HCEC 1CT (cell line): ENCODE results near the gene PRR5.
A peak's percentile ranks its signal among the peaks of the same experiment; 100 is the strongest.

ENCODE experiments used
- DNase-seq: peaks from one replicate; pipeline ENCODE4 v3.0.0-alpha.2; 2017

The PRR5 gene

DNA sequence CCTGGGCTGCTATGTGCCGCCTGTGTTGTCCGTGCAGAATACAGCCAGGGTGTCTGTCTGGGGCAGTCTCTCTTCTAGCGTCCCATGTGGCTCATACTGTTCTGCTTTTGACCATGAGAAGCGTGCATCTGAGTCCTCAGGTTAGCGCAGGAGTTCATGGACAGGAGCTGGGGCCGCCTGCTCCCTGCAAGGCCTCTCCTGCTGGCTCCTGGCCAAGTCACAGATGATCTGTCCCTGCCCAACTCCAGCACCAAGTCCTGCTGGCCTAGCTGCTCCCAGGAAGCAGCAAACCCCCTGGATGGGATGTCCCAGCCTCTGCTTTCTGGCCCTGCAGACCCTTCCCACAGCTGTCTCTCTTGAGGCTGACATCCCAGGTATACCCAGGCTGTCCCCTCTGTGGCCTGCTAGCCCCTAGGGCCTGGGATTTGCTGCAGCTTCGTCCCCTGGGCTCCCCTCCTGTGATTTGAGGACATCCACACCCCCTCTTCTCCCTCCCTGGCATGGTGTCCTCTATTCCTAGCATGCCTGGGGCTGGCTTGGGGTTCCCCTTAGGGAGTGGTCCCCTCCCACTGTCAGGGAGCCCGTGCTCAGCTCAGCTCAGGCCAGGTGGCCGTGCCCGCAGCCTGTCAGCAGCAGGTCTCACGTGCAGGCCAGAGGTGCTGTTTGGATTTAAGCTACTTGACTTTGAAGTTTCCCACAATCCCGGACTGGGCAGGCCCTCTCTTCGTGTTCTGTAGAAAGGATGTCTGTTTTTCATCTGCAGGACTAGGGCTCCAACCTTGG, 17.8 kb downstream of the PRR5 start:
- no peak for DNase-seq

DNA sequence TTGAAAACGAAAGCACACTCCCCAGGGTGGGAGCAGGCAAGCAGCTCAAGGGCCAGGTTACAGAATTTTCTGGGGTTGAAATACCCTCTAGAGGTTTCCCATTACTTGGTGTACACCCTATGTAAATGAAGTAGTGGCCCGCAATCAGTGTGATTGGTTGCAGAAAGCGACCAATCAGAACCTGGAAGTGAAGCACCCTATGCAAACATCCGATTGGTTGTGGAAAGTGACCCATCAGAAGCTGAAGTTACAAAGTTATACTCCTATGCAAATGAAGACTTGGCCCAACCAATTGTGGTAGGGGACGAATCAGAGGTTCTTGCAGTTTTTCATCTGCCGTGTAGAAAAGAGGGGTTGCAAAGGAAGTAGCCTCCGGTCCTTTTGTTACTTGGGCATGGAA, 19.2 kb downstream of the PRR5 start:
- DNase-seq, result no peak

DNA sequence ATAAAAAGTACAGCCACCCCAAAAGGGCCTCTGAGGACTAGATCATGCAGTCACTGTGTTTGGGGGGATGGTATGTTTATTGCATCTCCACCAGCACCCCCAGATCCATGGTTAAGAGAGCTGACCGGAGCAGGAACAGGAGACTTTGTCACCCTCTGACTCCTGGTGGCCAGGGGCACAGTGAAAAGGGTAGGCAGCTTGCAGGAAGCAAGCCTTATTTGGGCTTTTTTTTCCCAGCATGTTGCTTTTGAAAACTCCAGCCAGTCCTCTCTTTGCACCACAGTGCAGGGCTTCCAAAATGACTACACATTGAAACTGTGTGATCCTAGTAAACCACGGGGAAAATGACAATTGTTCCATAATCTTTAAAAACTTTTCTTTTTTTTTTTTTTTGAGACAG, 20.6 kb downstream of the PRR5 start:
- DNase-seq, result no peak

DNA sequence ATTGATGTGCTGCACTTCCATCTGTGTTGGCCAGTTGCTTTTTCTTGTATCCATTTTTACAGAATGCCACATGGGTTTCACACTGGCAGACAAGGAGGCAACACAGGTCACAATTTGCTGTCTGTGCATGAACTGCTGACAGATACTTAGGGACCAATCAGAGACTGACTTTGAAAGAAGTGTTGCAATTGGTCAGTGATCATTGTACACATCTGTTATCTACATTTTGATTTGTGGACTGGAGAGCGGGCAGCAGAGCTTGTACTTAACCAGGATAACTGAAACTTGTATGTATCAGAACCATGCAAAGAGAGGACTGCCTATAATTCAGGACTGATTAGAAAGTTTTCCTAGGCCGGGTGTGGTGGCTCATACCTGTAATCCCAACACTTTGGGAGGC, 21.8 kb downstream of the PRR5 start:
- no peak for DNase-seq

GRCh38 chr22:44724416-44724815, 22.4 kb downstream of the PRR5 start:
- no peak for DNase-seq

- DNase-seq, result no peak
Measured at GRCh38 chr22:44724859-44725258, 22.9 kb downstream of the PRR5 start.

DNA sequence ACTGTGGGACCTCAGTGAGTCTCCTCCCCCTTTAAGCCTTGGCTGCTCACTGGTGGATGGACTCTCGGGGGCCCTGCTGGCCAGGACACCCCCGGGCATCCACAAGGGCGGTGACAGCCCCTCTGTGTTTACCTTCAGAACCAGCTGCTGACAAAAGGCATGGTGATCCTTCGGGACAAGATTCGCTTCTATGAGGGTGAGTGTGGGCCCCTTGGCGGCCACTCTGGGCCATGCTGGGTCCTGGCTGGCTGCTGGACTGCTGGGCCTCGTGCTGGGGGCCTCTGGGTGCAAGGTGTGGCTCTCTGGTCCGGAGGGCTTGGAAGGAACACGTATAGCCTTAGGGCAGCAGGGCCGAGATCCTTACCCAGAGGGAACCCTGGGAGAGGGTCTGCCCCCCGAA, 24.4 kb downstream of the PRR5 start:
- no peak for DNase-seq

DNA sequence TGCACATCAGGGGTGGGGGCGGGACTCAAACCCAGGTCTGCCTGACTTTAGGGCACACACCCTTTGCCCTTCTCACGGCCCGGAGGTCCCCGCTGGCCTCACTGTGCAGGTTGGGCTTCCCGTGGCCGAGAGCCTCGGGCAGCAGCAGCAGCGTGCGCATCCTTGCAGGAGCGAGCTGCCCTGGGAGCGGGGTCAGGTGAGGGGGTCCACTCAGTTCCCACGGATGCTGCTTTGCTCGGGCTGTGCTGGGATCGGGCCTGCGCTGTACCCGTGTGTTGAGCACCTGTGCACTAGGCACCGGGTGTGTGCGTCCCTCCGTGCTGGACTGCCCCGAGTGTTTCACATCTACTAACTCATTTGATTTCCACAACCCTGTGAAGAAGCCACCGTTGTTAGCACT, 25.1 kb downstream of the PRR5 start:
- no peak for DNase-seq

- no peak for DNase-seq
Measured at GRCh38 chr22:44727709-44728108, 25.7 kb downstream of the PRR5 start.

DNA sequence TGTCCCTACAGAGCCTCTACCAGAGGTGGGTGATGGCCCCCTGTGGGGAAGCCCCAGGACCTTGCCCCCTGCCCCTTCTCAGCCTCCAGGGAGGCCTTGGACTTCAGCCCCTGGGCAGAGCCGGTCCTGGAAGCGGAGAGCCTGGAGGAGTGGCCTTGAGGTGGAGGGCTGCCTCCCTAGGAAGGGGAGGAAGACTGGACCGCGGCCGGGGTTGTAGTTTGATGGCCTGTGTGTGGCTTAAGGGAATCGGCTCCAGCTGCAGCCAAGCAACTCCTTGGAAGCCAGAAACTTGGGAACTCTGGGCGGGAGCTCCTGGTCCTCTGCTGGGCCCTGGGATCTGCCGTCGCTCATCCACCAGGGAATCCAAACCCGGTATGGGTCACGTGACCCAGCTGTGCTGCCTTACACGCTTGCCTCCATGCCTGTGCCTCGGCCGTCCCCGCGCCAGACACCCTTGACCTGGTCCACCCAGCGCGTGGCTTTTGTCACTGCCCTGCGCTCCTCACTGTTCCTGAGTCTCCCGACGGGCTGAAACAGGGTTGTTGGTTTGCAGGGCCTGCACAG, 26.8 kb downstream of the PRR5 start:
- DNase-seq, result no peak

DNA sequence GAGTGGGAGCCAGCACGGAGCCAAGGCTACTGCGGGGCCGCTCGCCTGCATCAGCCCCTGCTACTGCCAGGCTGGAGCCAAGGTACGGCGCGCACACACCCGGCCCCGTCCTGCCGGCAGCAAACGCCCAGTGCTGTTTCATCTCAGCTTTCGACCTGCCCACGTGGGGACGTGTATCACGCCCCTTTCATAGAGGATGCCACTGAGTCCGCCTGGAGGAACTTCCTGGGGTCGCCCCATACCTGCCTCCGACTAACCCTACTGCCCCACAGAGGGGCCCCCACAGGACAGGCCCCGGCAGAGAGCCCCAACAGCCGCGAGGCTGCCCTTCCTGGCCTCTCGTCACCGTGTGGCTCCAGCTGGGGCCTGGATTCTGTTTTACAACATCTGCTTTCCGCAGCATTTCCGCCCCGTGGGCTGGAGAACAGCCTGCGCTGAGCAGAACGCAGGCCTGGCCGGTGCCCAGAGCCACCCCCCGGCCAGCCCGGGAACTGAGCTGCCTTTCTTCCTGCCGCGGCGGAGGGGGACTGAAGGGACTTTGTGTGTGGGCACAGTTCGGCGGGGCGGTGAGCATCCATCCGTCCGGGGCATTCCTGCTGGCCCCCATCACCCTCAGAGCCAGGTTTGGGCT, 27.5 kb downstream of the PRR5 start:
- peak; percentile 8 for DNase-seq

GRCh38 chr22:44730022-44730393, 28.0 kb downstream of the PRR5 start:
- DNase-seq, result no peak

GRCh38 chr22:44730490-44731356, 28.7 kb downstream of the PRR5 start:
- DNase-seq, result no peak

GRCh38 chr22:44731357-44731970, 29.5 kb downstream of the PRR5 start:
- DNase-seq, result no peak

DNA sequence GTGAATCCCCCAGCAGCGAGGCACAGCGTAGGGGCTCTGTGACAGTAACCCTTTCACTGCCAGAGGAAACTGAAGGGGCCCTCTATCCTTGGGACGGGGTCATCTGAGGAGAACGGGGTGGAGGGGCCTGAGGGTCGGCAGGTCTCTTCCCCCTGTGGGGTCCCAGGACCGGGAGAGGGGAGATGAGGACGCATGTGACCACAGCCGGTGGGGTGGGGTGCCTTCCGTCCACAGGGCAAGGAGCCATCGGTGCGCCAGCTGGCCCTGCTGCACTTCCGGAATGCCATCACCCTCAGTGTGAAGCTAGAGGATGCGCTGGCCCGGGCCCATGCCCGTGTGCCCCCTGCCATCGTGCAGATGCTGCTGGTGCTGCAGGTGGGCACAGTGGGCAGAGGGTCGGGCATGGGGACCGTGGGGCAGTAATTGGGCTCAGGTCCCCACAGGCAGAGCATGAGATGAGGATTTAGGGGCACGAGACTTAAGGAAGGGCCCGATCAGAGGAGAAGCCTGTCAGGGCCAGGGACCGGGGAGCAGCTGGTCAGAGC, 30.1 kb downstream of the PRR5 start:
- no peak for DNase-seq

GRCh38 chr22:44732661-44733060, 30.7 kb downstream of the PRR5 start:
- DNase-seq, result no peak

DNA sequence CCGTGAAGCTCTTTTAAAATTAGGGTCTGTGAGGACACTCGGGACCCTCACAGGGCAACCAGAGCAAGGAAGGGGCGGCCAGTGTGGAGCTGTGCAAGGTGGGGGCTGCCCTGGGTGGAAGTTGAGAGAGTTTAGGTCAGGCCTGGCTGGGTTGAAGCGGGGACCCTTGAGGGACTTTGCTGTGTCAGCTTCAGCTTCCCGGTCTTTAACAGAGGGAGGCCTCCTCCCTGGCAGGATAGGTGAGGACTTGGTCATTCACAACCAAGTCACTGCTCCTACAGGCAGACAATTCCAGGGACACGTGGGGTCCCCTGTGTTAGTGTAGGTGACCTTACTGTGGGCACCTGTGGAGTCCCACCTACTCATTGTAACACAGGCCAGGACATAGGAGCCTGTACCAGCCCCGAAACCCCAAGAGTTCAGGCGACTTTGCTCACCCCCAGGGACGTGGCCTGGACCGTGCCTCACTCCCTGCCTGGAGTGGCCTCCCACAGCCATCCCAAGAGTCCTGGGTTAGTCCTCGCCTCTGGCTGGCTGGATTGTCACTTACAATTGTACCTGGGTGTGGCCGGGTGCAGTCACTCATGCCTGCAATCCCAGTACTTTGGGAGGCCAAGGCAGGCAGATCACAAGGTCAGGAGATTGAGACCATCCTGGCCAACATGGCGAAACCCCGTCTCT, 31.6 kb downstream of the PRR5 start:
- no peak for DNase-seq

- DNase-seq, result no peak
Measured at GRCh38 chr22:44734278-44734677, 32.3 kb downstream of the PRR5 start.

DNA sequence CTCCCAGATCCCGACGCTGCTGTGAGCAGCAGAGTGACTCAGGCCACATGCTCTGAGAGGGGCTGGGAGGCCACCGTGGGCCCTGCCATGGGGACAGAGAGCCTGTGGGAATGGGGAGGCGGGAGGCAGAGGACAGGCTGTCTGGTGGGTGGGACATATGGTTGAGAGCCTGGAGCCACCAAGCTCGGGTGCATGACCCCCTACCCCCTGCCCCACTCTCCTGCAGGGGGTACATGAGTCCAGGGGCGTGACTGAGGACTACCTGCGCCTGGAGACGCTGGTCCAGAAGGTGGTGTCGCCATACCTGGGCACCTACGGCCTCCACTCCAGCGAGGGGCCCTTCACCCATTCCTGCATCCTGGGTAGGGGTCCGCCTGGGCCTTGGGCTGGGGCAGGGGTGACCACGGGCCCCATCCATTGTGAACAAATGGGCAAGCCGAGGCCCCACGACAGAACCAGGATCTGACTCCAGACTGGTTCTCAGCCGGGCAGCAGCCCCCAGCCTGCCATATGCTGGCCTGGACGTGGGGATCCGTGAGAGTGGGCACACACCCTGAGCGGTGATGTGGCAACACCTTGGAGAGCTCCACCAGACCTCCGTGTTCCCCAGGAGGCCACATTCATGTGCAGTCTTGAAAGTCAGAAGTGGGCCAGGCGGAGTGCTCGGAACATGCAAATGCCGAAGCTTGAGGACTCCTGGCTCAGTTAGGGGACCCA, 33.0 kb downstream of the PRR5 start:
- DNase-seq, result no peak

DNA sequence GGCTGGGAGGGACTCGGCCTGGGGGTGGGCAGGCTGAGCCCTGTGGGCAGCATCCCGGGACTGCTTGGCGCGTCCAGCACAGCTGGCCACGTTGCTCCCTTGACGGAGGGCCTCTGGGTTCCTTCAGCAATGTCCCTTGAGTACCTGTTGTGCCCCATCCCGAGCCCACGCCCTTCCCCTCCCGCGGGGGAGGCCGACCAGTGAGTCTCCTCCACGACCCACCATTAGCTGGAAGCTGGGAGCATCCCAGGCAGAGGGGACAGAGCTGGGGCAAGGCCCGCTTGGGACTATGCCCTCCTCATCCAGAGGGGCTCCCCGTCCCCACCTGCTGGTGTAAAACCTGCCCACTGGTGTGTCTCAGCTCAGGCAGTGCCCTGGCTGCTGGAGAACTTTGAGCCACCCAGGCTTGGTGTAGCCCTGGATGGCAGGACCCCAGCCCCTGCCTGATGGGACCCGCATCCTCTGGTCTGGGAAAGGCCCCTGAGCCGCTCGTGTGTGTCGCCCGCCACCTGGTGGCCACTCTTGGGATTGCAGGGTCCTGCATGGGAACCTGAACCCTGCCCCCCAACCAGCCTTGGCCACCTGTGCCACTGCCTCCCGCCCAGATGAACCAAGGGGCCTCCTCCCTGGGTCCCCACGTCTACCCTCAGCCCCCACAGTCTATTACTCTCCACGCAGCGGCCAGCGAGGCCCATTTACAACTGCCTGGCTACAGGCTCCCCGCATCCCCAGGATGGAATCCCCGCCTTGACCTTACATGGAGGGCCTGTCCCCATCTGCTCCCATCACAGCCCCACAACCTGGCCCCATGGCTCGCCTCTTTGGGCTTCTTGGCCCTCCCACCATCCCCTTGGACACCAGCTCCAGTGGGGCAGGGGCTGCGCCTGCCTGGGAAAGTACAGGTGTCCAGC, 33.8 kb downstream of the PRR5 start:
- DNase-seq, result peak; percentile 15
